IPS-18c (cell line): ENCODE measurements around the gene UBAP2.
A peak's percentile ranks its signal among the peaks of the same experiment; 100 is the strongest.
"Not testable (repeated sequence)": the region's sequence is repeated elsewhere in the genome, so short reads cannot be mapped to it uniquely, and the experiment has no call there.

Source experiments
- H3K4me3 ChIP-seq: 2 replicates; pipeline ENCODE4 v1.7.0; 2013; ENCODE audit warnings: low read depth, mild to moderate bottlenecking, low read length, moderate library complexity; ENCODE audit not compliant: insufficient read depth
- H3K9me3 ChIP-seq: one replicate; pipeline ENCODE4 v1.6.1; 2013; ENCODE audit warnings: mild to moderate bottlenecking, low read length, moderate library complexity; ENCODE audit not compliant: control insufficient read depth, insufficient read depth

Gene UBAP2

DNA sequence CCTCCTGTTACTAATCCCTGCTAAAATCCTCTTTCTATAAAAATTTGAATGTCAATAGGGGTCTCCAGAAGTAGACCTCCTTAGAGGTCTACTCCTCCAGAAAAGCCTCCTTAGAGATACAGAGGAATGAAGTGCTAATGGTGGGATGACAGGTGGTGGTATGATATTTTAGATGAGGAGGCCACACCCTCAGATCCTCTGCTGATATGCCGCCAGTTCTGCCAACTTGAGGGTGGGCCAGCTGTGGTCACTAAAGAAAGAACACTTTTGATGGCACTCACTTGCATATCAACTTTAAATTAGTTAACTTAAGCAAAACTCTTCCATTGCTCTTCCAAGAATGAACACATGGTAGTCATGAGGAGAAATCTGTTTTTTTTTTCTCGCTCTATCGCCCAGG is 16.9 kb upstream of the UBAP2 start:
- Histone ChIP-seq H3K9me3 (no peaks in the 10 kb centered on the region), H3K4me3 (no peak overlapping the region)

DNA sequence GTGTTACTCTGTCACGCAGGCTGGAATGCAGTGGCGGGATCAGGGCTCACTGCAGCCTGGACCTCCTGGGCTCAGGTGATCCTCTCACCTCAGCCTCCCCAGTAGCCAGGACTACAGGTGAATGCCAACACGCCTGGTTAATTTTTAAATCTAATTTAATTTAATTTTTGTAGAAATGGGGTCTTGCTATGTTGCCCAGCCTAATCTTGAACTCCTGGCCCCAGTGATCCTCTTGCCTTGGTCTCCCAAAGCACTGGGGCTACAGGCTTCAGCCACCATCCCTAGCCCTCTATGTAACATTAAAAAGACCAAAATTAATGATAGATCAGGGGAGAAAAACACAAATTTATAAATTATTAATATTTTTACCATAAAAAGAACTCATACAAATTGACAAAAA is 11.3 kb upstream of the UBAP2 start:
- Histone ChIP-seq H3K9me3 (no peaks in the 10 kb centered on the region), H3K4me3 (no peak overlapping the region)

GRCh38 chr9:34059281-34059680 is 10.6 kb upstream of the UBAP2 start:
- no peak overlapping the region for H3K4me3 ChIP-seq

DNA sequence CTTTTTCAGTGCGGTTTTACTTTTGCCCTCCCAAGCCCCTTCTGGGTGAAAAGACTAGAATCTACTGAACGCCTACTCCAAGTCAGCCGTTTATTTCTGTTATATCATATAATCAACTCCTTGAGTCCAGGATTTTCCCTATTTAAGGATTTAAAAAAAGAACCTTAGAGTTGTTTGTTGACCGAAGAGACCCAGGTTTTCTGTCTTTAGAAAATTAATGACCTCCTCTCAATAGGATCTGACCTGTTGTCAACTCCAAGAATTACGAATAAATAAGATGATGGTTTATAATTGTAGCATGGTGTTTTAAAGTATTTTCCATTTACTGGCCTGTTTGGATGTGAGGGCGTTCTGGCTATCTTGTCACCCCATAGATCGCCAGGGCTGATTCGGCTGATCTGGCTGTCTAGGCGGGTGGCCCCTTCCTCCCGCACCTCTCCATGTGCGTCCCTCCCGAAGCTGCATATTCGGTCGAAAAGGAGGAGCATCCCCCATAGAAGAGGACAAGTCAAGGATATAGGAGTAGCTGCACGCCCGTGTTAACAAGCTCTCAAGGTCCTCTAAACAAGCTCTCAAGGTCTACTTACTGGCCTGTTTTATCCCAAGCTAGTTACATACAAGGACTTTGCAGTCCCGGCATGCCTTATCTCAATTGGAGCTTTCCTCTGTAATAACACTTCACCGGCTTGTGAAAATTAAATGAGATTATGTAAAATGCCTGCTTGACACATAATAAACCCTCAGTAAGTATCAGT is 1.1 kb upstream of the UBAP2 start:
- H3K9me3 ChIP-seq, result no peaks in the 10 kb centered on the region

More at GRCh38 chr9:34059281-34059680, 10.6 kb upstream of the UBAP2 start:
- no peaks in the 10 kb centered on the region for H3K9me3 ChIP-seq

GRCh38 chr9:34047864-34048726 is 592 bp downstream of the UBAP2 start:
- no peaks in the 10 kb centered on the region for H3K9me3 ChIP-seq
- H3K4me3 ChIP-seq, result peak overlapping the region; percentile 83

More for the DNA sequence above, 1.1 kb upstream of the UBAP2 start:
- peak overlapping the region; percentile 83; the same call in 1 of the 2 replicates for H3K4me3 ChIP-seq

GRCh38 chr9:34046784-34047379 is 1.8 kb downstream of the UBAP2 start:
- peak overlapping the region; percentile 83; the same call in 1 of the 2 replicates for H3K4me3 ChIP-seq
- no peaks in the 10 kb centered on the region for H3K9me3 ChIP-seq

- H3K4me3 ChIP-seq, result no peak overlapping the region; the same call in 1 of the 2 replicates
These were observed 2.8 kb downstream of the UBAP2 start for GRCh38 chr9:34045903-34046302.

GRCh38 chr9:34042074-34042473 is 6.6 kb downstream of the UBAP2 start:
- not testable (repeated sequence) for H3K4me3 ChIP-seq, H3K9me3 ChIP-seq

More at GRCh38 chr9:34045903-34046302, 2.8 kb downstream of the UBAP2 start:
- no peaks in the 10 kb centered on the region for H3K9me3 ChIP-seq

DNA sequence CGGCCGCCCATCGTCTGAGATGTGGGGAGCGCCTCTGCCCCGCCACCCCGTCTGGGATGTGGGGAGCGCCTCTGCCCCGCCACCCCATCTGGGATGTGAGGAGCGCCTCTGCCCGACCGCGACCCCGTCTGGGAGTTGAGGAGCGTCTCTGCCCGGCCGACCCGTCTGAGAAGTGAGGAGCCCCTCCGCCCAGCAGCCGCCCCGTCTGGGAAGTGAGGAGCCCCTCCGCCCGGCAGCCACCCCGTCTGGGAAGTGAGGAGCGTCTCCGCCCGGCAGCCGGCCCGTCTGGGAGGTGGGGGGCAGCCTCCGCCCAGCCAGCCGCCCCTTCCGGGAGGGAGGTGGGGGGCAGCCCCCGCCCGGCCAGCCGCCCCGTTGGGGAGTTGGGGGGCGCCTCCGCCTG is 9.8 kb downstream of the UBAP2 start:
- H3K9me3 ChIP-seq, result not testable (repeated sequence)

DNA sequence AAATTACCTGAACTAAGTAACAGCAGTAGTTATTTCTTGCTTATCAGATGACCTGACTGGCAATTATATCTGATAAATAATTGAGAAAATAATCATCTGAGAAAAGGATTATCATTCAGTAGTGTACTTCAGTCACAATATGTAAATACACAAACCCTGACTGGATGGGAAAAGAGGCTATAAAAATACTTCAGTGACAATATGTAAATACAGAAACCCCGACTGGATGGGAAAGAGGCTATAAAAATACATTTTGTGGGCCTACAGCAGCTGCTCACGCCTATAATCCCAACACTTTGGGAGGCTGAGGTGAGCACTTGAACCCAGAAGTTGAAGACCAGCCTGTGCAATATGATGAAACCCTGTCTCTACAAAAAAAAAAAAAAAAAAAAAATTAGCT is 11.1 kb downstream of the UBAP2 start:
- Histone ChIP-seq H3K4me3 (no peak overlapping the region), H3K9me3 (no peaks in the 10 kb centered on the region)

More for the DNA sequence above, 9.8 kb downstream of the UBAP2 start:
- not testable (repeated sequence) for H3K4me3 ChIP-seq

DNA sequence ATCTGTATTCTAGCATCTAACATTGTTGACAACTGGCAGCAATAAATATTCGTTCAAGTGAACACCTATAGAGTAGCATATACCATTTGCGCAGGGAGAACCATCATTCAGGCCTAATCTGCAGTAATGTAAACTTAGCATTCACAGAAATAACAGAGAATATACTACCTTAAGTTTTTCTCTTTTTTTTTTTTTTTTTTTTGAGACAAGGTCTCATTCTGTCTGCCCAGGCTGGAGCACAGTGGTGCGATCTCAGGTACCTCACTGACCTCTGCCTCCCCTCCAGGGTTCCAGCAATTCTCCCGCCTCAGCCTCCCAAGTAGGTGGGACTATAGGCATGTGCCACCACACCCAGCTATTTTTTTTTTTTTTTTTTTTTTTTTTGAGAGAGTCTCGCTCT is 12.1 kb downstream of the UBAP2 start:
- Histone ChIP-seq H3K9me3 (no peaks in the 10 kb centered on the region), H3K4me3 (no peak overlapping the region)

GRCh38 chr9:34035656-34036055 is 13.0 kb downstream of the UBAP2 start:
- Histone ChIP-seq H3K9me3 (no peaks in the 10 kb centered on the region), H3K4me3 (no peak overlapping the region)

GRCh38 chr9:34034698-34035065 is 14.0 kb downstream of the UBAP2 start:
- Histone ChIP-seq H3K9me3 (no peaks in the 10 kb centered on the region), H3K4me3 (no peak overlapping the region)

- no peaks in the 10 kb centered on the region for H3K9me3 ChIP-seq
- H3K4me3 ChIP-seq, result no peak overlapping the region
These were observed 16.1 kb downstream of the UBAP2 start for GRCh38 chr9:34032631-34033030.

DNA sequence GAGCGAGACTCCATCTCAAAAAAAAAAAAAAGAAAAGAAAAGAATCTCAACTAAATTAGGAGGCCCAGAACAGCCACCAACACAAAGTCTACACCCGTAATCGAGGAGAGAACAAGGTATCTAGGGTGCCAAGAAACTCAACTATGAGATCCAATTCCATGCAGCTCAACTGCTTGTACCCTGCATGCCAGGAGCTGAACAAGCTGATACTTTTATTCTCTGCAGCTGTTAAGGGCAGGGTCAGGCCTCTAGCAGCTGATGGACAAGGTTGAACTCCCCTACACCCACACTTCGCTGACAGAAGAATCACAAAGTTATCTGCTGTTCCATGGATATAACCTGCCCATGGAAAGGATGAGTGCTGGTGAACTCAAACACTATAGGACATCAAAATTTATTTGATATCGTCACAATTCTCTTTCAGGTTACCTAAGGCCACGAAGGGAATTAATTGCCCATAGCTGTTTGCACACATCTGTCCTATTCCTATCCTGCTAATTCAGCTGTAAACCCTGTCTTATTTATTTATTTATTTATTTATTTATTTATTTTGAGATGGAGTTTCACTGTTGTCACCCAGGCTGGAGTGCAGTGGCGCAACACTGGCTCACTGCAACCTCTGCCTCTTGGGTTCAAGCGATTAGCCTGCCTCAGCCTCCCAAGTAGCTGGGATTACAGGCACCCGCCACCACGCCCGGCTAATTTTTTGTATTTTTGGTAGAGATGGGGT is 20.7 kb downstream of the UBAP2 start:
- H3K9me3 ChIP-seq, result no peaks in the 10 kb centered on the region
- H3K4me3 ChIP-seq, result no peak overlapping the region

GRCh38 chr9:34025811-34026210 is 22.9 kb downstream of the UBAP2 start:
- no peaks in the 10 kb centered on the region for H3K9me3 ChIP-seq

GRCh38 chr9:34025062-34025461 is 23.6 kb downstream of the UBAP2 start:
- no peaks in the 10 kb centered on the region for H3K9me3 ChIP-seq
- H3K4me3 ChIP-seq, result no peak overlapping the region

More at GRCh38 chr9:34025811-34026210, 22.9 kb downstream of the UBAP2 start:
- no peak overlapping the region for H3K4me3 ChIP-seq
